ENCODE data around the gene RIN3. TPM values are rescaled to one million over a fixed set of nuclear protein-coding genes. Genes with fewer than 3 reads are reported as not detected.

The RIN3 gene
- total RNA-seq, 6 experiments from 2014 or later: 19.7 to 26.0 (median 24.6) TPM

GRCh38 chr14:92627707-92628215 is 114.2 kb downstream of the RIN3 start:
- H3K9me3 Mint-ChIP-seq: peaks cover 37% of the 10 kb centered on the region
- H3K36me3 Mint-ChIP-seq (ENCODE audit: low read depth): peaks cover 61% of the 10 kb centered on the region
- peaks cover 32% of the 10 kb centered on the region for H3K4me1 Mint-ChIP-seq (ENCODE audit: low read depth)
- H3K4me3 Mint-ChIP-seq: no peak overlapping the region
- no peak overlapping the region for H3K27ac Mint-ChIP-seq
- no peak for DNase-seq
- H3K27me3 Mint-ChIP-seq (ENCODE audit: insufficient read depth): no peaks in the 10 kb centered on the region; the same call in 1 of the 2 replicates
- no peak for TF ChIP-seq CTCF (IDR thresholded peaks at IDR 0.05)

GRCh38 chr14:92628636-92629035 is 115.1 kb downstream of the RIN3 start:
- DNase-seq: no peak
- peaks cover 41% of the 10 kb centered on the region for H3K4me1 Mint-ChIP-seq (ENCODE audit: low read depth)
- no peak overlapping the region for H3K4me3 Mint-ChIP-seq
- no peak for TF ChIP-seq CTCF (IDR thresholded peaks at IDR 0.05)
- H3K9me3 Mint-ChIP-seq: peaks cover 32% of the 10 kb centered on the region
- H3K36me3 Mint-ChIP-seq (ENCODE audit: low read depth): peaks cover 55% of the 10 kb centered on the region
- no peak overlapping the region for H3K27ac Mint-ChIP-seq
- H3K27me3 Mint-ChIP-seq (ENCODE audit: insufficient read depth): no peaks in the 10 kb centered on the region; the same call in 1 of the 2 replicates

- peaks cover 27% of the 10 kb centered on the region for H3K4me1 Mint-ChIP-seq (ENCODE audit: low read depth)
- peaks cover 43% of the 10 kb centered on the region for H3K36me3 Mint-ChIP-seq (ENCODE audit: low read depth)
- DNase-seq: no peak
- no peak for TF ChIP-seq CTCF (IDR thresholded peaks at IDR 0.05)
- no peak overlapping the region for H3K4me3 Mint-ChIP-seq
- no peaks in the 10 kb centered on the region; the same call in 1 of the 2 replicates for H3K27me3 Mint-ChIP-seq (ENCODE audit: insufficient read depth)
- no peak overlapping the region for H3K27ac Mint-ChIP-seq
- peaks cover 22% of the 10 kb centered on the region for H3K9me3 Mint-ChIP-seq
Observed at GRCh38 chr14:92630367-92630766, 116.8 kb downstream of the RIN3 start.

GRCh38 chr14:92631098-92631497 is 117.5 kb downstream of the RIN3 start:
- peaks cover 20% of the 10 kb centered on the region for H3K4me1 Mint-ChIP-seq (ENCODE audit: low read depth)
- no peak overlapping the region for H3K27ac Mint-ChIP-seq
- H3K9me3 Mint-ChIP-seq: peaks cover 21% of the 10 kb centered on the region
- H3K36me3 Mint-ChIP-seq (ENCODE audit: low read depth): peaks cover 38% of the 10 kb centered on the region
- H3K4me3 Mint-ChIP-seq: no peak overlapping the region
- no peak for TF ChIP-seq CTCF (IDR thresholded peaks at IDR 0.05)
- H3K27me3 Mint-ChIP-seq (ENCODE audit: insufficient read depth): no peaks in the 10 kb centered on the region; the same call in 1 of the 2 replicates
- no peak for DNase-seq

GRCh38 chr14:92632546-92633273 is 119.1 kb downstream of the RIN3 start:
- Mint-ChIP-seq H3K4me1 (ENCODE audit: low read depth) (peaks cover 14% of the 10 kb centered on the region), H3K27ac (peak overlapping the region; percentile 2; the same call in 1 of the 2 replicates), H3K4me3 (no peak overlapping the region), H3K27me3 (ENCODE audit: insufficient read depth) (no peaks in the 10 kb centered on the region), H3K9me3 (peaks cover 5% of the 10 kb centered on the region), H3K36me3 (ENCODE audit: low read depth) (peaks cover 22% of the 10 kb centered on the region)
- DNase-seq: no peak
- no peak for TF ChIP-seq CTCF (IDR thresholded peaks at IDR 0.05)

Measured in HFFc6 (cell line).